Neuronal stem cell (in vitro differentiated cells): ENCODE data around the gene ABCA5.

Experiments used
- DNase-seq: peaks from one replicate; pipeline ENCODE4 v3.0.0-alpha.2; 2013; ENCODE audit warnings: low spot score
- H2AFZ ChIP-seq: one replicate; pipeline ENCODE4 v1.6.1; 2013; ENCODE audit warnings: mild to moderate bottlenecking, low read length, inconsistent platforms
- H2AK5ac ChIP-seq: 2 replicates; pipeline ENCODE4 v1.6.1; 2013; ENCODE audit warnings: low read depth, mild to moderate bottlenecking, inconsistent platforms, low read length, moderate library complexity, mixed read lengths
- H2BK120ac ChIP-seq: 2 replicates; pipeline ENCODE4 v1.6.1; 2013; ENCODE audit warnings: low read depth, mild to moderate bottlenecking, inconsistent platforms, low read length, moderate library complexity, mixed read lengths
- H2BK12ac ChIP-seq: one replicate; pipeline ENCODE4 v1.6.1; 2013; ENCODE audit warnings: low read length, inconsistent platforms
- H2BK15ac ChIP-seq: 2 replicates; pipeline ENCODE4 v1.6.1; 2013; ENCODE audit warnings: mild to moderate bottlenecking, low read length, inconsistent platforms, mixed read lengths
- H2BK5ac ChIP-seq: one replicate; pipeline ENCODE4 v1.6.1; 2013; ENCODE audit warnings: inconsistent platforms, mild to moderate bottlenecking, low read length, moderate library complexity
- H3K14ac ChIP-seq: one replicate; pipeline ENCODE4 v1.6.1; 2013; ENCODE audit warnings: low read length, inconsistent platforms
- H3K18ac ChIP-seq: 2 replicates; pipeline ENCODE4 v1.6.1; 2013; ENCODE audit warnings: low read length, inconsistent platforms
- H3K23ac ChIP-seq: 2 replicates; pipeline ENCODE4 v1.6.1; 2013; ENCODE audit warnings: low read depth, mild to moderate bottlenecking, mixed read lengths, low read length, inconsistent platforms; ENCODE audit not compliant: poor library complexity
- H3K27ac ChIP-seq: replicated peaks from 3 replicates; pipeline ENCODE4 v1.5.1; 2013; ENCODE audit warnings: low read length, inconsistent platforms
- H3K27me3 ChIP-seq, 3 experiments: 2 replicates each; pipeline ENCODE4 v1.6.1; 2013; ENCODE audit warnings: low read length in 3 of 3, mild to moderate bottlenecking in 2 of 3, inconsistent platforms in 1 of 3, low read depth in 1 of 3, mixed read lengths in 1 of 3, moderate library complexity in 1 of 3; ENCODE audit not compliant: control insufficient read depth in 3 of 3, insufficient read depth in 3 of 3
- H3K36me3 ChIP-seq, 2 donors: replicated peaks in 1 of 2; 2 replicates each; pipeline ENCODE4 v1.6.1; 2013; ENCODE audit warnings: low read length in 2 of 2; ENCODE audit not compliant: control insufficient read depth in 2 of 2, insufficient read depth in 2 of 2
- H3K4ac ChIP-seq: 2 replicates; pipeline ENCODE4 v1.6.1; 2013; ENCODE audit warnings: inconsistent platforms, mild to moderate bottlenecking, low read length, moderate library complexity
- H3K4me1 ChIP-seq, 2 donors: 1 replicate in 1 of 2; 2 replicates in 1 of 2; pipeline ENCODE4 v1.6.1; 2013; ENCODE audit warnings: low read length in 2 of 2, low read depth in 1 of 2; ENCODE audit not compliant: control insufficient read depth in 2 of 2, insufficient read depth in 1 of 2
- H3K4me2 ChIP-seq: one replicate; pipeline ENCODE4 v1.6.1; 2013; ENCODE audit warnings: mild to moderate bottlenecking, low read length, inconsistent platforms; ENCODE audit not compliant: insufficient read depth, poor library complexity, severe bottlenecking
- H3K4me3 ChIP-seq, 2 donors: 2 replicates each; pipeline ENCODE4 v1.5.1; 2013; ENCODE audit warnings: low read length in 2 of 2, mild to moderate bottlenecking in 2 of 2, inconsistent platforms in 1 of 2, moderate library complexity in 1 of 2
- H3K79me1 ChIP-seq: one replicate; pipeline ENCODE4 v1.6.1; 2013; ENCODE audit warnings: low read depth, mild to moderate bottlenecking, inconsistent platforms, low read length, moderate library complexity
- H3K9ac ChIP-seq: one replicate; pipeline ENCODE4 v1.6.1; 2013; ENCODE audit warnings: mild to moderate bottlenecking, low read depth, low read length, inconsistent platforms; ENCODE audit not compliant: poor library complexity
- H3K9me3 ChIP-seq, 2 donors: replicated peaks in 1 of 2; 2 replicates each; pipeline versions ENCODE3 to v1.6.1; 2013; ENCODE audit warnings: low read length in 2 of 2, mild to moderate bottlenecking in 2 of 2, inconsistent platforms in 1 of 2, low read depth in 1 of 2, mixed read lengths in 1 of 2, moderate library complexity in 1 of 2; ENCODE audit not compliant: control insufficient read depth in 2 of 2, insufficient read depth in 1 of 2
- H4K8ac ChIP-seq: one replicate; pipeline ENCODE4 v1.6.1; 2013; ENCODE audit warnings: low read depth, mild to moderate bottlenecking, inconsistent platforms, low read length, moderate library complexity
- H4K91ac ChIP-seq: one replicate; pipeline ENCODE4 v1.6.1; 2013; ENCODE audit warnings: low read length, low read depth, mild to moderate bottlenecking, inconsistent platforms; ENCODE audit not compliant: poor library complexity
- WGBS, 2 donors: extraction: QIAGEN DNeasy Blood & Tissue Kit; methylation state at CpG; one replicate each; pipeline ENCODE4 v1.1.7; 2013; ENCODE audit warnings: missing lambda C conversion rate in 2 of 2, mixed read lengths in 1 of 2; ENCODE audit not compliant: insufficient read length in 2 of 2, insufficient replicate concordance in 1 of 2; ENCODE audit errors: extremely low coverage in 2 of 2; 5-methylcytosine and 5-hydroxymethylcytosine counted together

The ABCA5 gene

GRCh38 chr17:69363488-69364210 is 36.7 kb upstream of the ABCA5 start:
- no peaks in the 10 kb centered on the region for H3K27me3 ChIP-seq
- no peak overlapping the region for H4K8ac ChIP-seq
- WGBS, 2 donors: no CpG with 5 or more reads among the region's 2 CpGs
- H3K9me3 ChIP-seq: no peaks in the 10 kb centered on the region
- H3K4me1 ChIP-seq: no peaks in the 10 kb centered on the region
- no peak overlapping the region for H2BK5ac ChIP-seq
- no peak overlapping the region for H3K4me3 ChIP-seq
- no peak overlapping the region for H4K91ac ChIP-seq
- no peak overlapping the region for H3K27ac ChIP-seq
- DNase-seq: no peak
- H2BK15ac ChIP-seq: no peak overlapping the region
- H2BK12ac ChIP-seq: no peak overlapping the region
- H3K79me1 ChIP-seq: no peaks in the 10 kb centered on the region
- no peak overlapping the region for H2AK5ac ChIP-seq
- H2BK120ac ChIP-seq: no peak overlapping the region
- H3K4ac ChIP-seq: no peak overlapping the region
- H3K14ac ChIP-seq: no peak overlapping the region
- H3K4me2 ChIP-seq: no peak overlapping the region
- no peak overlapping the region for H3K18ac ChIP-seq
- H3K9ac ChIP-seq: no peak overlapping the region
- H3K36me3 ChIP-seq: no peaks in the 10 kb centered on the region
- no peak overlapping the region for H2AFZ ChIP-seq
- H3K23ac ChIP-seq: no peak overlapping the region

- Histone ChIP-seq H4K8ac (no peak overlapping the region), H3K4me1 (no peaks in the 10 kb centered on the region), H3K14ac (no peak overlapping the region), H3K4me2 (no peak overlapping the region), H4K91ac (no peak overlapping the region), H2BK15ac (no peak overlapping the region), H2AFZ (no peak overlapping the region), H2BK120ac (no peak overlapping the region), H3K18ac (no peak overlapping the region), H3K27me3 (no peaks in the 10 kb centered on the region), H2BK12ac (no peak overlapping the region), H3K9ac (no peak overlapping the region), H3K4ac (no peak overlapping the region), H3K9me3 (no peaks in the 10 kb centered on the region), H3K36me3 (no peaks in the 10 kb centered on the region), H3K79me1 (no peaks in the 10 kb centered on the region), H3K23ac (no peak overlapping the region), H3K4me3 (no peak overlapping the region), H3K27ac (no peak overlapping the region), H2AK5ac (no peak overlapping the region), H2BK5ac (no peak overlapping the region)
- DNase-seq: no peak
Measured at GRCh38 chr17:69361156-69361555, 34.2 kb upstream of the ABCA5 start.

GRCh38 chr17:69358688-69359596 is 32.0 kb upstream of the ABCA5 start:
- Histone ChIP-seq H2BK12ac (no peak overlapping the region), H2BK5ac (no peak overlapping the region), H2BK120ac (no peak overlapping the region), H3K27ac (no peak overlapping the region), H3K79me1 (no peaks in the 10 kb centered on the region), H3K14ac (no peak overlapping the region), H3K9ac (no peak overlapping the region), H2AK5ac (no peak overlapping the region), H3K23ac (no peak overlapping the region), H3K4me3 (no peak overlapping the region), H4K8ac (no peak overlapping the region), H3K4me2 (no peak overlapping the region), H3K9me3 (no peaks in the 10 kb centered on the region), H3K27me3 (no peaks in the 10 kb centered on the region), H3K4me1 (no peaks in the 10 kb centered on the region), H3K4ac (no peak overlapping the region), H4K91ac (no peak overlapping the region), H3K36me3 (no peaks in the 10 kb centered on the region), H3K18ac (no peak overlapping the region), H2AFZ (no peak overlapping the region), H2BK15ac (no peak overlapping the region)
- DNase-seq: peak; percentile 17
- no CpG with 5 or more reads among the region's 3 CpGs for WGBS, 2 donors

- no peaks in the 10 kb centered on the region for H3K79me1 ChIP-seq
- WGBS, 2 donors: no CpG with 5 or more reads among the region's 2 CpGs
- no peak overlapping the region for H3K4me3 ChIP-seq
Measured at GRCh38 chr17:69357701-69358100, 30.8 kb upstream of the ABCA5 start.

More at GRCh38 chr17:69357701-69358100, 30.8 kb upstream of the ABCA5 start:
- Histone ChIP-seq H2AK5ac (no peak overlapping the region), H2BK5ac (no peak overlapping the region), H4K91ac (no peak overlapping the region), H3K9me3 (no peaks in the 10 kb centered on the region), H3K4me1 (no peaks in the 10 kb centered on the region), H3K4me2 (no peak overlapping the region), H2BK12ac (no peak overlapping the region), H2AFZ (peak overlapping the region; percentile 58), H4K8ac (no peak overlapping the region), H3K27me3 (no peaks in the 10 kb centered on the region), H2BK120ac (no peak overlapping the region), H3K36me3 (no peaks in the 10 kb centered on the region), H3K27ac (no peak overlapping the region), H3K23ac (no peak overlapping the region), H3K4ac (no peak overlapping the region), H3K18ac (no peak overlapping the region), H3K9ac (no peak overlapping the region), H2BK15ac (no peak overlapping the region), H3K14ac (no peak overlapping the region)
- no peak for DNase-seq
